Measurements from ENCODE around the gene MPC1.

DNA sequence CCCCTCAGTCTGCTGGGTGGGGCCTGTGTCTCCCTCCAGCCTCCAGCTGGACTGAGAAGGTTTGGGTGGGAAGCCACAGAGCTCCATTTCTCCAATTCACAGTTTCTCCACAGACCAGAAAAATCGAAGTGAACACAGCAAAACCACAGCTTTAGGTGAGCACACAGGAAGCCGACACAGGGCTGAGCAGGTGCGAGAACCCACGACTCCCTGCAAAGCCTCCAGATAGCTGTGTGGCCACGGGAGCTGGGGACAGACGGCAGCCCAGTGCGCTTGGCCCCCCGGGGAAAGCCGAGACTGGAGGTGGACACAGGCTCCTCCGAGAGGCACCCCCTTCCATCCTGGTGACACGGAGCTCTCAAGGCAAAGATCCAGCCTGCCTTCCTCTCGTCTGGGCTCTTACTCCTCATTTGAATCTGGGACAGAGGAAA is 29.0 kb upstream of the MPC1 start:
- TF ChIP-seq, protein P1, sequence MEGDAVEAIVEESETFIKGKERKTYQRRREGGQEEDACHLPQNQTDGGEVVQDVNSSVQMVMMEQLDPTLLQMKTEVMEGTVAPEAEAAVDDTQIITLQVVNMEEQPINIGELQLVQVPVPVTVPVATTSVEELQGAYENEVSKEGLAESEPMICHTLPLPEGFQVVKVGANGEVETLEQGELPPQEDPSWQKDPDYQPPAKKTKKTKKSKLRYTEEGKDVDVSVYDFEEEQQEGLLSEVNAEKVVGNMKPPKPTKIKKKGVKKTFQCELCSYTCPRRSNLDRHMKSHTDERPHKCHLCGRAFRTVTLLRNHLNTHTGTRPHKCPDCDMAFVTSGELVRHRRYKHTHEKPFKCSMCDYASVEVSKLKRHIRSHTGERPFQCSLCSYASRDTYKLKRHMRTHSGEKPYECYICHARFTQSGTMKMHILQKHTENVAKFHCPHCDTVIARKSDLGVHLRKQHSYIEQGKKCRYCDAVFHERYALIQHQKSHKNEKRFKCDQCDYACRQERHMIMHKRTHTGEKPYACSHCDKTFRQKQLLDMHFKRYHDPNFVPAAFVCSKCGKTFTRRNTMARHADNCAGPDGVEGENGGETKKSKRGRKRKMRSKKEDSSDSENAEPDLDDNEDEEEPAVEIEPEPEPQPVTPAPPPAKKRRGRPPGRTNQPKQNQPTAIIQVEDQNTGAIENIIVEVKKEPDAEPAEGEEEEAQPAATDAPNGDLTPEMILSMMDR (IDR thresholded peaks at IDR 0.05; ENCODE audit: low read depth, low read length, poor library complexity, severe bottlenecking), result no peak
- no peak for TF ChIP-seq EZH2phosphoT487 (IDR thresholded peaks at IDR 0.05; ENCODE audit: borderline replicate concordance, low read length)
